ENCODE data around the gene CD274. TPM values are rescaled to one million over a fixed set of nuclear protein-coding genes. Genes with fewer than 3 reads are reported as not detected.
A peak's percentile ranks its signal among the peaks of the same experiment; 100 is the strongest.

The CD274 gene
- total and polyA plus RNA-seq, 2 donors (not counting 3 experiments of a cell fraction or from before 2014, with no cell fraction given), result 25.4 to 26.8 TPM

- POLR2A ChIA-PET, result interaction anchor here (0.6 to 3.0 kb wide), 8 partner anchors 9 to 73 kb away, joined by 3 to 25 read pairs (median 8); partner anchors contain the start of gene CD274
- BruUV-seq (replicated peaks), result no TSS peak
Observed at GRCh38 chr9:5510360-5510931, 60.1 kb downstream of the CD274 start, which contains the start of gene PDCD1LG2. Gene PDCD1LG2 (plus strand): TSS chr9:5510531. CDS start chr9:5522547, 12,016 bp downstream.

More at GRCh38 chr9:5510360-5510931, 60.1 kb downstream of the CD274 start, which contains the start of gene PDCD1LG2:
- DNase-seq (ENCODE audit: low read depth, low spot score), result peak; percentile 69
- H4K20me1 ChIP-seq (replicated peaks; ENCODE audit: control insufficient read depth, extremely low read depth, insufficient read depth, low read length), result no peaks in the 10 kb centered on the region
- no peaks in the 10 kb centered on the region for H3K9me1 ChIP-seq (replicated peaks; ENCODE audit: control insufficient read depth, extremely low read depth, insufficient read depth, low read length)
- FAIRE-seq, result peak; percentile 52
- no peak for TF ChIP-seq MYC (IDR thresholded peaks at IDR 0.05; ENCODE audit: low read depth, low read length)
- TF ChIP-seq POLR2AphosphoS5 (IDR thresholded peaks at IDR 0.05; ENCODE audit: insufficient read depth, low read depth, low read length), result peak; percentile 75
- peak; percentile 79 for TF ChIP-seq POLR2A (IDR thresholded peaks at IDR 0.05; ENCODE audit: low read depth, low read length)
- no peak for TF ChIP-seq FOS (IDR thresholded peaks at IDR 0.05; ENCODE audit: borderline replicate concordance, insufficient read depth, low read length)
- no peak for TF ChIP-seq JUN (IDR thresholded peaks at IDR 0.05; ENCODE audit: borderline replicate concordance, insufficient read depth, insufficient read length, low read depth)
- TF ChIP-seq EZH2 (IDR thresholded peaks at IDR 0.05; ENCODE audit: borderline replicate concordance, low read depth, low read length, severe bottlenecking), result no peak
- TF ChIP-seq, protein P1, sequence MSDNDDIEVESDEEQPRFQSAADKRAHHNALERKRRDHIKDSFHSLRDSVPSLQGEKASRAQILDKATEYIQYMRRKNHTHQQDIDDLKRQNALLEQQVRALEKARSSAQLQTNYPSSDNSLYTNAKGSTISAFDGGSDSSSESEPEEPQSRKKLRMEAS (IDR thresholded peaks at IDR 0.05; ENCODE audit: insufficient read depth, insufficient read length), result no peak
- TF ChIP-seq GATA2 (IDR thresholded peaks at IDR 0.05; ENCODE audit: insufficient read depth, insufficient read length, low read depth, low read length), result no peak
- no peak for TF ChIP-seq CTCF (IDR thresholded peaks at IDR 0.05; ENCODE audit: extremely low read depth in 1 of 2, insufficient read depth in 1 of 2, low read depth in 1 of 2, low read length in 2 of 2)
- no peaks in the 10 kb centered on the region for H3K36me3 ChIP-seq (ENCODE audit: control insufficient read depth in 2 of 2, extremely low read depth in 1 of 2, insufficient read depth in 2 of 2, low read length in 2 of 2)
- CTCF ChIA-PET, result interaction anchor here (1.1 to 3.0 kb wide), 12 partner anchors 10 to 324 kb away, joined by 3 to 18 read pairs (median 6); partner anchors contain the start of gene CD274
- H3K27me3 ChIP-seq (ENCODE audit: control insufficient read depth in 2 of 2, insufficient read depth in 2 of 2, low read length in 2 of 2), result no peaks in the 10 kb centered on the region
- peak within 1 kb of the TSS; percentile 82 for H3K4me2 ChIP-seq (ENCODE audit: insufficient read depth, low read length)
- H3K9ac ChIP-seq (replicated peaks; ENCODE audit: extremely low read depth, insufficient read depth, low read length), result peak within 1 kb of the TSS; percentile 83
- no peak within 1 kb of the TSS for H2AFZ ChIP-seq (ENCODE audit: low read depth, low read length)
- intact Hi-C loops (cut with micrococcal nuclease), result loop anchor here (1.0 to 2.0 kb wide), 2 partner anchors 40 to 76 kb away; no protein-coding TSS in a partner anchor
- peaks cover 47% of the 10 kb centered on the region for H3K4me1 ChIP-seq (ENCODE audit: control insufficient read depth, extremely low read depth, insufficient read depth, low read length)
- peaks cover 26% of the 10 kb centered on the region for H3K79me2 ChIP-seq (ENCODE audit: control insufficient read depth, insufficient read depth, low read length)
- dilution Hi-C loops (cut with MboI; ENCODE audit: extremely low pct_ligation_motif_present, low sequenced_read_pairs), result no loop called here
- peak within 1 kb of the TSS; percentile 95 for H3K27ac ChIP-seq (ENCODE audit: insufficient read depth, low read depth, low read length)
- H3K9me3 ChIP-seq (replicated peaks; ENCODE audit: control insufficient read depth, insufficient read depth, low read length), result no peaks in the 10 kb centered on the region
- peak within 1 kb of the TSS; percentile 2 to 49 (median 7) for H3K4me3 ChIP-seq (replicated peaks in 1 of 3; ENCODE audit: insufficient read depth in 1 of 3, low read depth in 1 of 3, low read length in 3 of 3)

Data from endothelial cell of umbilical vein (primary cell).